Subcutaneous adipose tissue (tissue), 4 donors: ENCODE measurements around the gene CERCAM. TPM values are rescaled to one million over a fixed set of nuclear protein-coding genes. Genes with fewer than 3 reads are reported as not detected.

Source experiments
- CTCF ChIP-seq: fragments of 450-650 bp; IDR thresholded peaks from one replicate; pipeline ENCODE4 v1.5.1; 2016; ENCODE audit warnings: low read depth, mild to moderate bottlenecking, control low read depth, antibody characterized with exemption, moderate library complexity
- total RNA-seq, 4 donors: library from RNA; depleted of rRNA; stranded (reverse); fragments of >200 nt; gene quantifications; one replicate each; pipeline ENCODE4 v1.1.0, GENCODE V29; 2016

CERCAM gene
- total RNA-seq, 4 donors from 2014 or later, result 8.3 to 34.7 (median 31.4) TPM

- TF ChIP-seq CTCF, result no peak
Observed at GRCh38 chr9:128383007-128383753, 37.5 kb upstream of the CERCAM start.

DNA sequence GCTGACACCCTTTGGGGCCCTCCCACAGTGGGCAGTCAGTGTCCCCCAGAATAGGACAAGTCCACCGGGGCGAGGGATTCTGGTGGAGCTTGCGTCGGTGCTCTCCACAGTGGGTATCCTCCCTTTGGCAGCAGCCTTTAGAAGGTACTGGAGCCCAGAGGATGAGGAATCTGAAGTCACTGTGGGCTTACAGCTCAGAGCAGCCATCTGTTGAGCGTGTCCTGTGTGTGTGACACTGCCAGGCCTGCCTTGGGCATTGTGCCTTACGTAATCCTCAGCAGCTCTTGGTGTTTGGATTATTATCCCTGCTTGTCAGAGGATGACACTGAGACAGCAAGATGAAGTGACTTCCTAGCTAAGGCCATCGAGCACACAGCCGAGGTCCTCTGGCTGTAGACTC, 36.9 kb upstream of the CERCAM start:
- no peak for TF ChIP-seq CTCF

GRCh38 chr9:128384801-128385495, 35.7 kb upstream of the CERCAM start:
- no peak for TF ChIP-seq CTCF

- TF ChIP-seq CTCF, result no peak
Observed at GRCh38 chr9:128385496-128386460, 34.9 kb upstream of the CERCAM start.

DNA sequence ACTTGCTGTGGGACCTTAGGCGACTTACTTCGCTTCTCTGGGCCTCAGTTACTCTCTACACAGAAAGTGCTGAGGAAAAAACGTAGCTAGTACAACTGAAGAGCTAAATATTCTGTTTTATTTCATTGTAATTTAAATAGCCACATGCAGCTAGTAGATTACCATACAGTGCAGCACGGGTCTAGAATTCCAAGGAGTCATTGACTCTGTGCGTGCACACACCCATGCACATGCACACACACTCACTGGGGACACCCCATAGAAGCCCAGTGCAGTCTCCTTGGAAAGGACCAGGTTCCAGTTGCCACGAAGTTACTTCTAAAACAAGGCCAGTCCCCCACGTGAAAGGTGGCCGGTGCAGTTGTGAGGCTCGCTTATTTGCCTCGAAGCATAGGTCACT, 32.5 kb upstream of the CERCAM start:
- TF ChIP-seq CTCF, result no peak

GRCh38 chr9:128389395-128390149, 31.1 kb upstream of the CERCAM start:
- TF ChIP-seq CTCF, result no peak
